ENCODE results near the gene POLR1A. TPM values are rescaled to one million over a fixed set of nuclear protein-coding genes. Genes with fewer than 3 reads are reported as not detected.

Gene POLR1A
- total and polyA plus RNA-seq, 2 of the 13 experiments (the other 11 are each of a cell fraction or from before 2014, with no cell fraction given) = 7.2 to 39.9 TPM

DNA sequence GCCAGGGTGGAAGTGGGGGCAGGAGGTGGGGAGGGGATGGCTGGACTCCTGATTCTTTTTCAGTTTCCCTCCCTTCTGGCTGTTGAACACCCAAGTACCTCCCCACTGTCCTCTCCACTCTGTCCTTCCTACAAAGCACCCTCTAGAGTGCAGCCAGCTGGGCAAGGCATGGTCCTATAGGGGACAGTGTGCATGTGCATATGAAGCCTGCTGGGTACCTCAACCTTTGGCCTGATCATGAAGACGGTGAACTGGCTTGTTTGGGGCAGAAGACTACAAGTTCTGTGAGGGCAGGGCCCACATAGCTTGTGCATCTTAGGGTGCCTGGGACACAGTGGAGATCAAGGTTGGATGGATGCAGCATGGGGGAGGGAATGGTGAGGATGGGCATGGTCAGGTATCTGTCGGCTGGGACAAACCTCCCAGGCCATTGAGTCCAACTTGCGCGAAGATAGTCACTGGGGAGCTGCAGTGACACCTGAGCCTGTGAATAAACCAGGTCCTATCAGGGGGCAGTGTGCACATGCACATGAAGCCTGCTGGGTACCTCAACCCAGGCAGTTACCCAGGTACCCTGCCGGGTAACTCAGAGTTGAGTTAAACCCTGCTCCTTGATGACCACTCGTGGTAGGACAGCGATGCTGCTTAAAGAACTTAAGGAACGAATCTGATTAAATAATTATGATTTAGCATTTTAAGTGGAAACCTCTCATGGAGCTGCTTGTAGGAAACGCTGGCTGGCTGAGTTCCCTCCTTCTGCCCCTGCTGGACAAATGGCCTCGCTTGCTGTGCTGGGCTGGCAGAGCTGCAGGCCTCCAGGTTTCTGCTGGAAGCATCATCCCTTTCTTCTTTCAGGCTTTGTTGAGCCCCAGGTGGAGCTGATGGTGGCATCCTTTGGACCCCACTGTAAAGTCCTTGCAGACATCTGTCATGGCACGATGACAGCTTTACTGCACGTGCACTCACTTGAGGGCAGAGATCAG lies 84.0 kb downstream of the POLR1A start:
- in situ Hi-C loops (cut with HindIII; ENCODE audit: extremely low pct_ligation_motif_present, low pct_unique_long_range_greater_than_20kb) = no loop called here
- ATAC-seq = peak; percentile 46
- Histone ChIP-seq H4K20me1 (ENCODE audit: insufficient read depth, low read length) (no peaks in the 10 kb centered on the region), H3K9ac (ENCODE audit: insufficient read depth, low read depth, low read length) (no peak overlapping the region), H3K4me1 (ENCODE audit: insufficient read depth, low read length) (peaks cover 14% of the 10 kb centered on the region), H3K36me3 (replicated peaks in 1 of 2; ENCODE audit: control insufficient read depth in 1 of 2, insufficient read depth in 2 of 2, low read length in 2 of 2) (peaks cover 4 to 17% of the 10 kb centered on the region in 2 experiments; a peak in 3 of 5 replicates), H2AFZ (ENCODE audit: low read length) (no peak overlapping the region), H3K9me3 (ENCODE audit: low read length) (no peaks in the 10 kb centered on the region), H3K27me3 (ENCODE audit: control insufficient read depth in 1 of 2, insufficient read depth in 2 of 2, low read length in 2 of 2) (peaks cover 0 to 10% of the 10 kb centered on the region in 2 experiments; a peak in 2 of 5 replicates), H3K4me2 (ENCODE audit: low read depth, low read length) (no peak overlapping the region), H3K79me2 (ENCODE audit: insufficient read depth, low read length) (no peaks in the 10 kb centered on the region), H3K27ac (ENCODE audit: extremely low read length, insufficient read depth, low read length) (no peak overlapping the region), H3K4me3 (replicated peaks in 1 of 3; ENCODE audit: insufficient read depth in 1 of 3, low read depth in 2 of 3, low read length in 3 of 3) (no peak overlapping the region)
- FAIRE-seq = no peak
- ChIA-PET CTCF (ENCODE audit: low intra/inter-chr PET ratio, low total read pairs) (no interaction called here), POLR2A (interaction anchor here (0.6 kb wide), 1 partner anchor 84 kb away, joined by 4 read pairs; the partner anchor contains the start of genes POLR1A and PTCD3)
- WGBS (ENCODE audit: low lambda C conversion rate) = 83% methylated on average over 10 of the region's 12 CpGs
- DNase-seq (ENCODE audit: low spot score) = no peak
- intact Hi-C loops (cut with micrococcal nuclease; ENCODE audit: unreplicated experiment) = loop anchor here (2.0 kb wide), 1 partner anchor 133 kb away; the partner anchor contains the start of gene ST3GAL5
- BruUV-seq (replicated peaks) = no TSS peak
- TF ChIP-seq GFI1 (CRISPR knock-in tag; IDR thresholded peaks at IDR 0.05; ENCODE audit: borderline replicate concordance) (no peak), ZBTB4 (CRISPR knock-in tag; IDR thresholded peaks at IDR 0.05; ENCODE audit: borderline replicate concordance) (no peak), JARID2 (CRISPR knock-in tag; IDR thresholded peaks at IDR 0.05; ENCODE audit: insufficient replicate concordance) (no peak), SRF (IDR thresholded peaks at IDR 0.05; ENCODE audit: low read depth, low read length) (no peak), HNRNPH1 (optimal IDR thresholded peaks at IDR 0.05; ENCODE audit: low read depth, low read length) (peak; percentile 8), THAP8 (CRISPR knock-in tag; IDR thresholded peaks at IDR 0.05; ENCODE audit: borderline replicate concordance) (no peak), THAP9 (CRISPR knock-in tag; IDR thresholded peaks at IDR 0.05; ENCODE audit: borderline replicate concordance) (no peak), ZNF329 (CRISPR knock-in tag; IDR thresholded peaks at IDR 0.05; ENCODE audit: low read depth) (no peak)
- TF ChIP-seq, protein P1, sequence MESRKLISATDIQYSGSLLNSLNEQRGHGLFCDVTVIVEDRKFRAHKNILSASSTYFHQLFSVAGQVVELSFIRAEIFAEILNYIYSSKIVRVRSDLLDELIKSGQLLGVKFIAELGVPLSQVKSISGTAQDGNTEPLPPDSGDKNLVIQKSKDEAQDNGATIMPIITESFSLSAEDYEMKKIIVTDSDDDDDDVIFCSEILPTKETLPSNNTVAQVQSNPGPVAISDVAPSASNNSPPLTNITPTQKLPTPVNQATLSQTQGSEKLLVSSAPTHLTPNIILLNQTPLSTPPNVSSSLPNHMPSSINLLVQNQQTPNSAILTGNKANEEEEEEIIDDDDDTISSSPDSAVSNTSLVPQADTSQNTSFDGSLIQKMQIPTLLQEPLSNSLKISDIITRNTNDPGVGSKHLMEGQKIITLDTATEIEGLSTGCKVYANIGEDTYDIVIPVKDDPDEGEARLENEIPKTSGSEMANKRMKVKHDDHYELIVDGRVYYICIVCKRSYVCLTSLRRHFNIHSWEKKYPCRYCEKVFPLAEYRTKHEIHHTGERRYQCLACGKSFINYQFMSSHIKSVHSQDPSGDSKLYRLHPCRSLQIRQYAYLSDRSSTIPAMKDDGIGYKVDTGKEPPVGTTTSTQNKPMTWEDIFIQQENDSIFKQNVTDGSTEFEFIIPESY (CRISPR knock-in tag; IDR thresholded peaks at IDR 0.05) = no peak
